Neuronal stem cell (in vitro differentiated cells): Measurements from ENCODE around the gene TSEN15.

Experiments used
- DNase-seq: peaks from one replicate; pipeline ENCODE4 v3.0.0-alpha.2; 2013; ENCODE audit warnings: low spot score
- H2AFZ ChIP-seq: one replicate; pipeline ENCODE4 v1.6.1; 2013; ENCODE audit warnings: mild to moderate bottlenecking, low read length, inconsistent platforms
- H2AK5ac ChIP-seq: 2 replicates; pipeline ENCODE4 v1.6.1; 2013; ENCODE audit warnings: low read depth, mild to moderate bottlenecking, inconsistent platforms, low read length, moderate library complexity, mixed read lengths
- H2BK120ac ChIP-seq: 2 replicates; pipeline ENCODE4 v1.6.1; 2013; ENCODE audit warnings: low read depth, mild to moderate bottlenecking, inconsistent platforms, low read length, moderate library complexity, mixed read lengths
- H2BK12ac ChIP-seq: one replicate; pipeline ENCODE4 v1.6.1; 2013; ENCODE audit warnings: low read length, inconsistent platforms
- H2BK15ac ChIP-seq: 2 replicates; pipeline ENCODE4 v1.6.1; 2013; ENCODE audit warnings: mild to moderate bottlenecking, low read length, inconsistent platforms, mixed read lengths
- H2BK5ac ChIP-seq: one replicate; pipeline ENCODE4 v1.6.1; 2013; ENCODE audit warnings: inconsistent platforms, mild to moderate bottlenecking, low read length, moderate library complexity
- H3K14ac ChIP-seq: one replicate; pipeline ENCODE4 v1.6.1; 2013; ENCODE audit warnings: low read length, inconsistent platforms
- H3K18ac ChIP-seq: 2 replicates; pipeline ENCODE4 v1.6.1; 2013; ENCODE audit warnings: low read length, inconsistent platforms
- H3K23ac ChIP-seq: 2 replicates; pipeline ENCODE4 v1.6.1; 2013; ENCODE audit warnings: low read depth, mild to moderate bottlenecking, mixed read lengths, low read length, inconsistent platforms; ENCODE audit not compliant: poor library complexity
- H3K27ac ChIP-seq: replicated peaks from 3 replicates; pipeline ENCODE4 v1.5.1; 2013; ENCODE audit warnings: low read length, inconsistent platforms
- H3K27me3 ChIP-seq, 3 experiments: 2 replicates each; pipeline ENCODE4 v1.6.1; 2013; ENCODE audit warnings: low read length in 3 of 3, mild to moderate bottlenecking in 2 of 3, inconsistent platforms in 1 of 3, low read depth in 1 of 3, mixed read lengths in 1 of 3, moderate library complexity in 1 of 3; ENCODE audit not compliant: control insufficient read depth in 3 of 3, insufficient read depth in 3 of 3
- H3K36me3 ChIP-seq, 2 donors: replicated peaks in 1 of 2; 2 replicates each; pipeline ENCODE4 v1.6.1; 2013; ENCODE audit warnings: low read length in 2 of 2; ENCODE audit not compliant: control insufficient read depth in 2 of 2, insufficient read depth in 2 of 2
- H3K4ac ChIP-seq: 2 replicates; pipeline ENCODE4 v1.6.1; 2013; ENCODE audit warnings: inconsistent platforms, mild to moderate bottlenecking, low read length, moderate library complexity
- H3K4me1 ChIP-seq, 2 donors: 1 replicate in 1 of 2; 2 replicates in 1 of 2; pipeline ENCODE4 v1.6.1; 2013; ENCODE audit warnings: low read length in 2 of 2, low read depth in 1 of 2; ENCODE audit not compliant: control insufficient read depth in 2 of 2, insufficient read depth in 1 of 2
- H3K4me2 ChIP-seq: one replicate; pipeline ENCODE4 v1.6.1; 2013; ENCODE audit warnings: mild to moderate bottlenecking, low read length, inconsistent platforms; ENCODE audit not compliant: insufficient read depth, poor library complexity, severe bottlenecking
- H3K4me3 ChIP-seq, 2 donors: 2 replicates each; pipeline ENCODE4 v1.5.1; 2013; ENCODE audit warnings: low read length in 2 of 2, mild to moderate bottlenecking in 2 of 2, inconsistent platforms in 1 of 2, moderate library complexity in 1 of 2
- H3K79me1 ChIP-seq: one replicate; pipeline ENCODE4 v1.6.1; 2013; ENCODE audit warnings: low read depth, mild to moderate bottlenecking, inconsistent platforms, low read length, moderate library complexity
- H3K9ac ChIP-seq: one replicate; pipeline ENCODE4 v1.6.1; 2013; ENCODE audit warnings: mild to moderate bottlenecking, low read depth, low read length, inconsistent platforms; ENCODE audit not compliant: poor library complexity
- H3K9me3 ChIP-seq, 2 donors: replicated peaks in 1 of 2; 2 replicates each; pipeline versions ENCODE3 to v1.6.1; 2013; ENCODE audit warnings: low read length in 2 of 2, mild to moderate bottlenecking in 2 of 2, inconsistent platforms in 1 of 2, low read depth in 1 of 2, mixed read lengths in 1 of 2, moderate library complexity in 1 of 2; ENCODE audit not compliant: control insufficient read depth in 2 of 2, insufficient read depth in 1 of 2
- H4K8ac ChIP-seq: one replicate; pipeline ENCODE4 v1.6.1; 2013; ENCODE audit warnings: low read depth, mild to moderate bottlenecking, inconsistent platforms, low read length, moderate library complexity
- H4K91ac ChIP-seq: one replicate; pipeline ENCODE4 v1.6.1; 2013; ENCODE audit warnings: low read length, low read depth, mild to moderate bottlenecking, inconsistent platforms; ENCODE audit not compliant: poor library complexity
- WGBS, 2 donors: extraction: QIAGEN DNeasy Blood & Tissue Kit; methylation state at CpG; one replicate each; pipeline ENCODE4 v1.1.7; 2013; ENCODE audit warnings: missing lambda C conversion rate in 2 of 2, mixed read lengths in 1 of 2; ENCODE audit not compliant: insufficient read length in 2 of 2, insufficient replicate concordance in 1 of 2; ENCODE audit errors: extremely low coverage in 2 of 2; 5-methylcytosine and 5-hydroxymethylcytosine counted together

The TSEN15 gene

GRCh38 chr1:184059887-184060286 lies 8.4 kb downstream of the TSEN15 start:
- DNase-seq, result no peak
- Histone ChIP-seq H2BK12ac (no peak overlapping the region), H3K9ac (no peak overlapping the region), H2BK5ac (no peak overlapping the region), H3K4me1 (peaks cover 8 to 16% of the 10 kb centered on the region in 2 donors), H3K4me2 (no peak overlapping the region), H2BK120ac (no peak overlapping the region), H2AK5ac (no peak overlapping the region), H3K4ac (no peak overlapping the region), H3K23ac (no peak overlapping the region), H3K36me3 (peaks cover 7 to 63% of the 10 kb centered on the region in 2 donors), H4K8ac (no peak overlapping the region), H3K79me1 (no peaks in the 10 kb centered on the region), H2BK15ac (no peak overlapping the region), H4K91ac (no peak overlapping the region), H2AFZ (no peak overlapping the region), H3K18ac (no peak overlapping the region), H3K27me3 (no peaks in the 10 kb centered on the region), H3K14ac (no peak overlapping the region), H3K9me3 (peaks cover 2 to 22% of the 10 kb centered on the region in 2 donors), H3K27ac (no peak overlapping the region), H3K4me3 (no peak overlapping the region)

DNA sequence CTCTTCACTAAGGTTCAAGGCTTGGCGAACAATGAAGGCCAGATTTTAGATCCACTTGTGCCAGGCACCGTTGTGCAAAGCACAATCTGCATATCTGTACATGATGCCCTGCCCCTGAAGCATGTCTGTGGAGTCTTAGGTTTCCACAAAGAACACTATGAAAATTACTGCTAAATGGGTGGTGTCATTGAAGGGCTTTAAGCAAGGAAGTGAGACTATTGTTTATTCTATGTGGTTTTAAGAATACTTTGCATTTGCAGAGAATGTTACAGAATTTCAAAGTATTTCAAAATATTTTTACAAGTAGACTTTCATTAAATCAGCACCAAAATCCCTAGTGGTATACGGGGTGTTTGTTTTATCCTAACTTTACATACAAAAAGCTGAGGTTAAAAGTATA lies 8.8 kb downstream of the TSEN15 start:
- no peak overlapping the region for H3K27ac ChIP-seq
- no peak for DNase-seq

DNA sequence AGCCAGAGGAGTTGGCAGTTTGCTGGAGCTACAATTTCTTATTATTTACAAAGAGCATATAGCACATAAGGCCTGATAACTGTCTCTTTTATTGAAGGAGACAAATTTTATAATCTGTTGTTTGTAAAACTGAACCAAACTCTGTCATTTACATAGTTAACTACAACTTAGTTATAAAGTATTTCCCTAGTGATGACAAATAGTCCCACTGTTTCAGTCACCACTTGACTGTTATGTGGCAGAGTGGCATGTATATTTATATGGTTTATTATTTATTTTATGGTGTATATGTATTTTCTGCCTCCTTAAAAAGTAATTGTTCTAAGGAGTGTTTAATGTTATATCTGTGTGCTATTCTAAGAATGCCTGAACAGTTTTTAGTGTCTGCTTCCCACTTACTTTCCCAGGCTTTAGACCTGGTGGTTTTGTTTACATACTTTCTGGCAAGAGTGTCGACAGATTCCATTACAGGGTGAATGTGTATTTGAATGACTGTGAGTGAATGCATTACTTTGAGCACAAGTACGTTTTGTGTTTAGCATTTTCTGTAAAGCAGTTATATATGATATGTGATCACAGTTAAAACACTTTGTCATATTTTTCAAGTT lies 10.0 kb downstream of the TSEN15 start:
- Histone ChIP-seq H3K9ac (no peak overlapping the region), H3K79me1 (no peaks in the 10 kb centered on the region), H3K36me3 (peaks cover 7 to 56% of the 10 kb centered on the region in 2 donors), H3K27ac (no peak overlapping the region), H3K14ac (no peak overlapping the region), H2BK120ac (no peak overlapping the region), H2BK15ac (no peak overlapping the region), H3K23ac (no peak overlapping the region), H3K4me1 (peaks cover 8 to 16% of the 10 kb centered on the region in 2 donors), H3K18ac (no peak overlapping the region), H4K91ac (no peak overlapping the region), H3K9me3 (peaks cover 5 to 30% of the 10 kb centered on the region in 2 donors), H3K4me3 (no peak overlapping the region), H2AFZ (no peak overlapping the region), H2BK5ac (no peak overlapping the region), H3K27me3 (no peaks in the 10 kb centered on the region), H3K4me2 (no peak overlapping the region), H3K4ac (no peak overlapping the region), H2BK12ac (no peak overlapping the region), H2AK5ac (no peak overlapping the region), H4K8ac (no peak overlapping the region)
- no CpG with 5 or more reads among the region's 2 CpGs for WGBS, 2 donors
- no peak for DNase-seq

More for the DNA sequence above, 8.8 kb downstream of the TSEN15 start:
- Histone ChIP-seq H3K9me3 (peaks cover 2 to 22% of the 10 kb centered on the region in 2 donors), H3K4me1 (peaks cover 8 to 16% of the 10 kb centered on the region in 2 donors), H2BK15ac (no peak overlapping the region), H2BK5ac (no peak overlapping the region), H3K36me3 (peaks cover 4 to 62% of the 10 kb centered on the region in 2 donors), H2BK12ac (no peak overlapping the region), H2AFZ (no peak overlapping the region), H3K18ac (no peak overlapping the region), H3K14ac (no peak overlapping the region), H3K4ac (no peak overlapping the region), H4K8ac (no peak overlapping the region), H3K27me3 (no peaks in the 10 kb centered on the region), H4K91ac (no peak overlapping the region), H2BK120ac (no peak overlapping the region), H3K79me1 (no peaks in the 10 kb centered on the region), H3K4me3 (no peak overlapping the region), H3K4me2 (no peak overlapping the region), H3K9ac (no peak overlapping the region), H3K23ac (no peak overlapping the region), H2AK5ac (no peak overlapping the region)
- no CpG with 5 or more reads among the region's 3 CpGs for WGBS, 2 donors

- H3K9me3 ChIP-seq, result peaks cover 5 to 33% of the 10 kb centered on the region in 2 donors
- H3K27me3 ChIP-seq, result no peaks in the 10 kb centered on the region
- H3K4me3 ChIP-seq, result no peak overlapping the region
- peaks cover 7 to 50% of the 10 kb centered on the region in 2 donors for H3K36me3 ChIP-seq
- no peak overlapping the region for H3K4ac ChIP-seq
- no peak overlapping the region for H2AK5ac ChIP-seq
- WGBS, 2 donors, result no CpG with 5 or more reads among the region's 3 CpGs
- H2BK5ac ChIP-seq, result no peak overlapping the region
- no peaks in the 10 kb centered on the region for H3K79me1 ChIP-seq
- H4K91ac ChIP-seq, result no peak overlapping the region
- H2AFZ ChIP-seq, result no peak overlapping the region
- no peak for DNase-seq
- no peak overlapping the region for H2BK12ac ChIP-seq
- no peak overlapping the region for H3K4me2 ChIP-seq
- no peak overlapping the region for H2BK120ac ChIP-seq
- no peak overlapping the region for H4K8ac ChIP-seq
- no peak overlapping the region for H3K18ac ChIP-seq
- peaks cover 4 to 16% of the 10 kb centered on the region in 2 donors for H3K4me1 ChIP-seq
- H3K27ac ChIP-seq, result no peak overlapping the region
- no peak overlapping the region for H3K23ac ChIP-seq
- H2BK15ac ChIP-seq, result no peak overlapping the region
- H3K14ac ChIP-seq, result no peak overlapping the region
- no peak overlapping the region for H3K9ac ChIP-seq
Observed at GRCh38 chr1:184062640-184063286, 11.2 kb downstream of the TSEN15 start.
